Measurements from ENCODE around the gene TMEM42. TPM values are rescaled to one million over a fixed set of nuclear protein-coding genes. Genes with fewer than 3 reads are reported as not detected.

The TMEM42 gene
- total RNA-seq, 4 donors from 2014 or later = 20.7 to 40.4 (median 32.6) TPM

- no peak for DNase-seq (ENCODE audit: low spot score in 2 of 2)
- no peaks in the 10 kb centered on the region for H3K9me3 ChIP-seq
- H3K36me3 ChIP-seq = no peaks in the 10 kb centered on the region
- no peak overlapping the region for H3K4me3 ChIP-seq
- no peaks in the 10 kb centered on the region for H3K27me3 ChIP-seq
- no peak overlapping the region for H3K27ac ChIP-seq
- TF ChIP-seq, protein P1, sequence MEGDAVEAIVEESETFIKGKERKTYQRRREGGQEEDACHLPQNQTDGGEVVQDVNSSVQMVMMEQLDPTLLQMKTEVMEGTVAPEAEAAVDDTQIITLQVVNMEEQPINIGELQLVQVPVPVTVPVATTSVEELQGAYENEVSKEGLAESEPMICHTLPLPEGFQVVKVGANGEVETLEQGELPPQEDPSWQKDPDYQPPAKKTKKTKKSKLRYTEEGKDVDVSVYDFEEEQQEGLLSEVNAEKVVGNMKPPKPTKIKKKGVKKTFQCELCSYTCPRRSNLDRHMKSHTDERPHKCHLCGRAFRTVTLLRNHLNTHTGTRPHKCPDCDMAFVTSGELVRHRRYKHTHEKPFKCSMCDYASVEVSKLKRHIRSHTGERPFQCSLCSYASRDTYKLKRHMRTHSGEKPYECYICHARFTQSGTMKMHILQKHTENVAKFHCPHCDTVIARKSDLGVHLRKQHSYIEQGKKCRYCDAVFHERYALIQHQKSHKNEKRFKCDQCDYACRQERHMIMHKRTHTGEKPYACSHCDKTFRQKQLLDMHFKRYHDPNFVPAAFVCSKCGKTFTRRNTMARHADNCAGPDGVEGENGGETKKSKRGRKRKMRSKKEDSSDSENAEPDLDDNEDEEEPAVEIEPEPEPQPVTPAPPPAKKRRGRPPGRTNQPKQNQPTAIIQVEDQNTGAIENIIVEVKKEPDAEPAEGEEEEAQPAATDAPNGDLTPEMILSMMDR (IDR thresholded peaks at IDR 0.05) = no peak
- WGBS, 2 donors = 78 to 80% methylated on average over 4 of the region's 4 CpGs
- H3K4me1 ChIP-seq = no peaks in the 10 kb centered on the region
These were observed 45.3 kb downstream of the TMEM42 start for GRCh38 chr3:44906997-44907396.

DNA sequence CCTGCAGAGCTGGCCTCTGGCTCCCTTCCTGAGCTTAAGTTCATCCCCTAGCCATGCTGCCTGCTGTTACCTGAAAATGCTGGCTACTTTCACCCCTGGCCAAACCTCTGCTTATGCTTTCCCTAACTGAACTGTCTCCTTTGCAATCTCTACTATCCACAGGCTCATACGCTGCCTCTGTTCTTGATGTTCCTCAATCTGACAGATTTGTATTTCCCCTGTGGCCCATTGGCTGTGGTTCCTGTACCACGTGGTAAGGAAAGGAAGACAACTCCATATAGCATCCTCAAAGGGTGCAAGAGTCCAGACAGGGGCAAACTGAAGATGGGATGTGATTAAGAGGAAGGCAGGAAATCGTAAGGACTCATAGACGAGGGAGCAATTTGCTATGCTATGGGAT lies 45.9 kb downstream of the TMEM42 start:
- no peak overlapping the region for H3K27ac ChIP-seq
- H3K4me1 ChIP-seq = no peaks in the 10 kb centered on the region
- H3K36me3 ChIP-seq = no peaks in the 10 kb centered on the region
- H3K4me3 ChIP-seq = no peak overlapping the region
- no peaks in the 10 kb centered on the region for H3K27me3 ChIP-seq
- no peak for DNase-seq (ENCODE audit: low spot score in 2 of 2)
- no peaks in the 10 kb centered on the region for H3K9me3 ChIP-seq
- 65 to 71% methylated on average over 4 of the region's 4 CpGs for WGBS, 2 donors
- TF ChIP-seq POLR2A (IDR thresholded peaks at IDR 0.05) = no peak
- TF ChIP-seq, protein P1 (IDR thresholded peaks at IDR 0.05) = no peak

DNA sequence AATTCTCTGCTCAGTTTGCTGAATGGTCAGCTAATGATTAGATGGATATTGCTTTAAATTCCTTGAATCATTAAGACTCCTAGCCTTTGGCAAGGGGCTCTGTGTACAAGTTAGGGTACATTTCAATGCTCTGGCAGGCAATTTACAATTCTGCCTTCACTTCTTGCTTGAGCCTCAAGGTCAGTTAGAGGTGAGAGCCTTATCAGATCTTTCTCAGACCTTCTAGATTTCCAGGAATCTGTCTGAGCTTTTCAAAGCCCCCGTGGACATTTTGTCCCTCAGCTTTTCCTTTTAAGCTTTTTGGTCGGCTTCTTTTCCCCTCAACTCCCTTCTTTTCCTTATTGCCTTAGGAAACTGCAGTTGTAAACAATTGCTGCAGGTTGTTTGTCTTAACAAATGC lies 47.4 kb downstream of the TMEM42 start:
- Histone ChIP-seq H3K36me3 (no peaks in the 10 kb centered on the region), H3K4me3 (no peak overlapping the region), H3K27me3 (no peaks in the 10 kb centered on the region), H3K9me3 (no peaks in the 10 kb centered on the region), H3K4me1 (no peaks in the 10 kb centered on the region), H3K27ac (no peak overlapping the region)
- DNase-seq (ENCODE audit: low spot score in 2 of 2) = no peak
- WGBS, 2 donors = 9 to 36% methylated on average over 2 of the region's 2 CpGs
- no peak for TF ChIP-seq POLR2A (IDR thresholded peaks at IDR 0.05)
- TF ChIP-seq, protein P1 (IDR thresholded peaks at IDR 0.05) = no peak
- no peak for TF ChIP-seq EP300 (IDR thresholded peaks at IDR 0.05)

- H3K4me3 ChIP-seq = no peak overlapping the region
- no peaks in the 10 kb centered on the region for H3K27me3 ChIP-seq
- H3K36me3 ChIP-seq = no peaks in the 10 kb centered on the region
- no peak for DNase-seq (ENCODE audit: low spot score in 2 of 2)
- WGBS, 2 donors = 95 to 96% methylated on average over 3 of the region's 3 CpGs
- TF ChIP-seq POLR2A (IDR thresholded peaks at IDR 0.05) (no peak), EP300 (IDR thresholded peaks at IDR 0.05) (no peak)
- TF ChIP-seq, protein P1 (IDR thresholded peaks at IDR 0.05) = no peak
- peaks cover 0 to 1% (median under 1%) of the 10 kb centered on the region in 4 donors for H3K4me1 ChIP-seq
- no peaks in the 10 kb centered on the region for H3K9me3 ChIP-seq
- H3K27ac ChIP-seq = no peak overlapping the region
These were observed 49.0 kb downstream of the TMEM42 start for GRCh38 chr3:44910693-44911092.

- TF ChIP-seq EP300 (IDR thresholded peaks at IDR 0.05) (no peak), POLR2A (IDR thresholded peaks at IDR 0.05) (no peak)
- TF ChIP-seq, protein P1 (IDR thresholded peaks at IDR 0.05) = peak; percentile 62 to 76 (median 68)
- DNase-seq (ENCODE audit: low spot score in 2 of 2) = peak in 1 of 2 donors; percentile 42
- H3K9me3 ChIP-seq = no peaks in the 10 kb centered on the region
- no peak overlapping the region for H3K4me3 ChIP-seq
- H3K27me3 ChIP-seq = no peaks in the 10 kb centered on the region
- H3K4me1 ChIP-seq = peaks cover 0 to 12% (median 6%) of the 10 kb centered on the region in 4 donors
- 22 to 35% methylated on average over 4 of the region's 4 CpGs for WGBS, 2 donors
- peaks cover 0 to 25% (median 0%) of the 10 kb centered on the region in 3 donors for H3K36me3 ChIP-seq
- no peak overlapping the region for H3K27ac ChIP-seq
These were observed 52.3 kb downstream of the TMEM42 start for GRCh38 chr3:44913868-44914468.

Data from tibial nerve (tissue), 4 donors.